HepG2 (cell line): ENCODE data around the gene ATP2A3. TPM values are rescaled to one million over a fixed set of nuclear protein-coding genes. Genes with fewer than 3 reads are reported as not detected.

ENCODE experiments used
- ATAC-seq: fragments of 200-7000 bp; cut with Tn5 transposase; 3 replicates; pipeline ENCODE4 v1.9.1; 2020; ENCODE audit warnings: mild to moderate bottlenecking, moderate library complexity
- BruUV-seq: library from RNA; stranded (reverse); fragments of 400-500 nt; replicated peaks from 2 replicates; lab custom pipeline; 2021; lab: Mats Ljungman, UMichigan
- CTCF ChIA-PET: fragments of 300-600 bp; formaldehyde crosslinking; extraction: SDS; loops from one replicate; lab custom pipeline; 2021; ENCODE audit warnings: low total read pairs, inconsistent platforms, low intra/inter-chr PET ratio; lab: Yijun Ruan, JAX
- POLR2A ChIA-PET: fragments of 350-600 bp; sonication (Branson Sonifier 250); formaldehyde crosslinking; loops from one replicate; lab custom pipeline; 2020; ENCODE audit warnings: antibody characterized with exemption, inconsistent platforms; lab: Yijun Ruan, JAX
- DNase-seq: peaks from one replicate; pipeline ENCODE4 v3.0.0-alpha.2; 2015; ENCODE audit warnings: low spot score
- FAIRE-seq: peaks from 3 replicates; lab custom pipeline; 2011; peaks lifted over from hg19 to GRCh38; lab: Jason Lieb, UNC
- H2AFZ ChIP-seq: one replicate; pipeline ENCODE4 v1.6.1; 2011; ENCODE audit warnings: low read length, inconsistent platforms
- H3K27ac ChIP-seq: fragments of 300-600 bp; 3 replicates; pipeline ENCODE4 v1.8.0; 2011; ENCODE audit warnings: mixed run types, mild to moderate bottlenecking, mixed read lengths, low read length, inconsistent platforms; ENCODE audit not compliant: insufficient read depth; ENCODE audit errors: extremely low read length
- H3K27me3 ChIP-seq, 2 experiments: fragments of 200-600 bp in 1 of 2; 2 replicates in 1 of 2; 3 replicates in 1 of 2; pipeline versions ENCODE4 v1.6.0 to v1.8.0; 2011; ENCODE audit warnings: low read length in 2 of 2, mild to moderate bottlenecking in 2 of 2, moderate library complexity in 2 of 2, inconsistent platforms in 1 of 2; ENCODE audit not compliant: insufficient read depth in 2 of 2, control insufficient read depth in 1 of 2
- H3K36me3 ChIP-seq, 2 experiments: fragments of 200-600 bp in 1 of 2; replicated peaks in 1 of 2; 2 replicates in 1 of 2; 3 replicates in 1 of 2; pipeline versions ENCODE4 v1.5.1 to v1.8.0; 2011; ENCODE audit warnings: low read length in 2 of 2, inconsistent platforms in 1 of 2; ENCODE audit not compliant: insufficient read depth in 2 of 2, control insufficient read depth in 1 of 2
- H3K4me1 ChIP-seq: 2 replicates; pipeline ENCODE4 v1.5.1; 2012; ENCODE audit warnings: low read length, inconsistent platforms; ENCODE audit not compliant: insufficient read depth
- H3K4me2 ChIP-seq: 2 replicates; pipeline ENCODE4 v1.6.0; 2011; ENCODE audit warnings: low read depth, low read length, inconsistent platforms
- H3K4me3 ChIP-seq, 3 experiments: fragments of 200-600 bp in 1 of 3; sonication (generic), shearing (Covaris generic) in 1 of 3; replicated peaks in 1 of 3; 2 replicates each; pipeline ENCODE4 v1.5.1; 2011 to 2016; ENCODE audit warnings: low read length in 3 of 3, inconsistent platforms in 2 of 3, low read depth in 2 of 3, mild to moderate bottlenecking in 2 of 3, control low read depth in 1 of 3, mixed read lengths in 1 of 3; ENCODE audit not compliant: insufficient read depth in 1 of 3
- H3K79me2 ChIP-seq: one replicate; pipeline ENCODE4 v1.6.1; 2011; ENCODE audit warnings: low read length, inconsistent platforms; ENCODE audit not compliant: insufficient read depth
- H3K9ac ChIP-seq: 2 replicates; pipeline ENCODE4 v1.6.0; 2011; ENCODE audit warnings: mild to moderate bottlenecking, low read depth, low read length, inconsistent platforms; ENCODE audit not compliant: insufficient read depth
- H3K9me3 ChIP-seq: 2 replicates; pipeline ENCODE4 v1.5.1; 2012; ENCODE audit warnings: mild to moderate bottlenecking, low read length
- H4K20me1 ChIP-seq: 2 replicates; pipeline ENCODE4 v1.6.0; 2011; ENCODE audit warnings: inconsistent platforms, mild to moderate bottlenecking, low read length, moderate library complexity; ENCODE audit not compliant: insufficient read depth
- ATRX ChIP-seq: sonication (generic); formaldehyde crosslinking; IDR thresholded peaks from 2 replicates; pipeline ENCODE4 v1.4.0; 2020; ENCODE audit warnings: missing genetic modification reagents, borderline replicate concordance
- CHCHD3 ChIP-seq: sonication (generic); formaldehyde crosslinking; IDR thresholded peaks from 2 replicates; pipeline ENCODE4 v1.8.0; 2022; ENCODE audit warnings: mild to moderate bottlenecking, missing genetic modification reagents, moderate library complexity
- DBP ChIP-seq: sonication (generic); formaldehyde crosslinking; IDR thresholded peaks from 2 replicates; pipeline ENCODE4 v1.4.0; 2020; ENCODE audit warnings: missing genetic modification reagents; ENCODE audit errors: not compliant biosample characterization
- FOXA3 ChIP-seq: IDR thresholded peaks from 2 replicates; pipeline ENCODE4 v1.6.1; 2016; ENCODE audit warnings: missing genetic modification reagents, missing compliant biosample characterization
- NRL ChIP-seq: sonication (generic); formaldehyde crosslinking; IDR thresholded peaks from 2 replicates; pipeline ENCODE4 v1.5.0; 2020; ENCODE audit warnings: missing genetic modification reagents, mild to moderate bottlenecking, moderate library complexity, borderline replicate concordance
- ZNF619 ChIP-seq: sonication (generic); formaldehyde crosslinking; IDR thresholded peaks from 2 replicates; pipeline ENCODE4 v1.4.0; 2020; ENCODE audit warnings: mild to moderate bottlenecking, missing genetic modification reagents
- ZSCAN20 ChIP-seq: sonication (generic); formaldehyde crosslinking; IDR thresholded peaks from 2 replicates; pipeline ENCODE4 v1.4.0; 2020; ENCODE audit warnings: missing genetic modification reagents, mild to moderate bottlenecking, borderline replicate concordance
- WGBS: methylation state at CpG from one replicate; pipeline ENCODE4 v1.1.6; 2017; ENCODE audit warnings: low lambda C conversion rate; 5-methylcytosine and 5-hydroxymethylcytosine counted together
- in situ Hi-C: cut with HindIII; loops from 2 replicates; pipeline ENCODE4 v1.10.0; 2017; ENCODE audit warnings: low pct_unique_long_range_greater_than_20kb; ENCODE audit not compliant: extremely low pct_ligation_motif_present
- intact Hi-C: fragments of 100-400 bp; cut with micrococcal nuclease; formaldehyde crosslinking; loops from one replicate; pipeline ENCODE4 v1.10.0; 2022; ENCODE audit not compliant: unreplicated experiment
- polyA plus RNA-seq, 8 experiments: library from polyadenylated mRNA; depleted of rRNA in 3 of 8; stranded (reverse) in 7 of 8; unstranded in 1 of 8; fragments of >200 nt; fragmentation: Illumina TruSeq in 4 of 8; extraction: Trizol in 4 of 8; gene quantifications; 2 replicates each; pipeline versions ENCODE4 v1.2.1 to v1.2.3, GENCODE V29; 2011 to 2016; ENCODE audit warnings: low read depth in 4 of 8, missing spikeins in 1 of 8, mixed read lengths in 1 of 8; ENCODE audit not compliant: insufficient read depth in 1 of 8
- total RNA-seq, 5 experiments: library from RNA; depleted of rRNA; stranded (reverse); fragments of >200 nt; fragmentation: Illumina TruSeq; extraction: Trizol; gene quantifications; 2 replicates each; pipeline ENCODE4 v1.2.3, GENCODE V29; 2016; ENCODE audit warnings: low read depth in 1 of 5
- TF ChIP-seq, protein P1 (sequence below): sonication (generic); formaldehyde crosslinking; IDR thresholded peaks from 2 replicates; pipeline ENCODE4 v1.5.1; 2020; ENCODE audit warnings: mild to moderate bottlenecking, missing genetic modification reagents, moderate library complexity
- TF ChIP-seq, protein P2 (sequence below): IDR thresholded peaks from 2 replicates; pipeline ENCODE4 v1.6.1; 2016; ENCODE audit warnings: low read depth, control low read depth
- TF ChIP-seq, protein P3 (sequence below): IDR thresholded peaks from 2 replicates; pipeline ENCODE4 v1.6.1; 2016

The ATP2A3 gene
- total and polyA plus RNA-seq, 2 of the 13 experiments (the other 11 are each of a cell fraction or from before 2014, with no cell fraction given) = 0.07 TPM; not detected in 1

DNA sequence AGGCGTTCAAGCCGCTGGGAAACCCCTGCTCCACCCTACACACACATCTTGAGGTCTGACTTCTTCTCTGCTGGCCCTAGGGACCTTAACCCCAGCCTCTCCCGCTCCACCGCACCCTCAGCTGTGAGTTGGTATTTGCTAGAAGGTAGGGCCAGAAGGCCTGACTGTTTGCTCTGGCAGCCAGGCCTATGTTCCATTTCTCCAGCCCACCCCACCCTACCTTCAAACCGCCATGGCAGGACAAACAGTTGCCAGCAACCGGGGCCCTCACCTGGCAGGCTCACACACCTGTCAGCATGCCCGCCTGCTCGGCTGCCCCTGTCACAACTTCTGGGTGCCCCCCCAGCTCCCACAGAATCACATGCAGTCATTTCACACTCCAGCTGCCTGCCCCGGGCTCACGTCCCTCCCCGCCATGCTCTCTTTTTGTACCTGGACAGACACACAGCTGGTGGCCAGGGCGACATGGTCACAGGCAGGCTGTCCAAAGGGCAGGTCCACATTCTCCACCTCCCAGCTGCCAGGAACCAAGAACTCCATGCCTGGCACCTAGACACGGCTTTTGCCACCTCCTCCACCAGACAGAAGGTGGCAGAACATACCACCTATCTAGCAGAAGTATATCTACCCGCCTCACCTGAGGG is 2.6 kb upstream of the ATP2A3 start (continued):
- TF ChIP-seq, protein P1, sequence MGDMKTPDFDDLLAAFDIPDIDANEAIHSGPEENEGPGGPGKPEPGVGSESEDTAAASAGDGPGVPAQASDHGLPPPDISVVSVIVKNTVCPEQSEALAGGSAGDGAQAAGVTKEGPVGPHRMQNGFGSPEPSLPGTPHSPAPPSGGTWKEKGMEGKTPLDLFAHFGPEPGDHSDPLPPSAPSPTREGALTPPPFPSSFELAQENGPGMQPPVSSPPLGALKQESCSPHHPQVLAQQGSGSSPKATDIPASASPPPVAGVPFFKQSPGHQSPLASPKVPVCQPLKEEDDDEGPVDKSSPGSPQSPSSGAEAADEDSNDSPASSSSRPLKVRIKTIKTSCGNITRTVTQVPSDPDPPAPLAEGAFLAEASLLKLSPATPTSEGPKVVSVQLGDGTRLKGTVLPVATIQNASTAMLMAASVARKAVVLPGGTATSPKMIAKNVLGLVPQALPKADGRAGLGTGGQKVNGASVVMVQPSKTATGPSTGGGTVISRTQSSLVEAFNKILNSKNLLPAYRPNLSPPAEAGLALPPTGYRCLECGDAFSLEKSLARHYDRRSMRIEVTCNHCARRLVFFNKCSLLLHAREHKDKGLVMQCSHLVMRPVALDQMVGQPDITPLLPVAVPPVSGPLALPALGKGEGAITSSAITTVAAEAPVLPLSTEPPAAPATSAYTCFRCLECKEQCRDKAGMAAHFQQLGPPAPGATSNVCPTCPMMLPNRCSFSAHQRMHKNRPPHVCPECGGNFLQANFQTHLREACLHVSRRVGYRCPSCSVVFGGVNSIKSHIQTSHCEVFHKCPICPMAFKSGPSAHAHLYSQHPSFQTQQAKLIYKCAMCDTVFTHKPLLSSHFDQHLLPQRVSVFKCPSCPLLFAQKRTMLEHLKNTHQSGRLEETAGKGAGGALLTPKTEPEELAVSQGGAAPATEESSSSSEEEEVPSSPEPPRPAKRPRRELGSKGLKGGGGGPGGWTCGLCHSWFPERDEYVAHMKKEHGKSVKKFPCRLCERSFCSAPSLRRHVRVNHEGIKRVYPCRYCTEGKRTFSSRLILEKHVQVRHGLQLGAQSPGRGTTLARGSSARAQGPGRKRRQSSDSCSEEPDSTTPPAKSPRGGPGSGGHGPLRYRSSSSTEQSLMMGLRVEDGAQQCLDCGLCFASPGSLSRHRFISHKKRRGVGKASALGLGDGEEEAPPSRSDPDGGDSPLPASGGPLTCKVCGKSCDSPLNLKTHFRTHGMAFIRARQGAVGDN (CRISPR knock-in tag) = peak; percentile 35; the same call in 1 of the 2 replicates
- no peak for TF ChIP-seq DBP (CRISPR knock-in tag)
- no peak for TF ChIP-seq ATRX (CRISPR knock-in tag)
- TF ChIP-seq ZSCAN20 (CRISPR knock-in tag) = no peak

GRCh38 chr17:3965118-3965800 is 1.0 kb upstream of the ATP2A3 start:
- DNase-seq (no peak), FAIRE-seq (no peak), ATAC-seq (peak; percentile 57)
- Histone ChIP-seq H2AFZ (no peak overlapping the region), H4K20me1 (no peaks in the 10 kb centered on the region), H3K4me3 (peak overlapping the region in 1 of 3 experiments; percentile 48; a peak in 1 of 6 replicates), H3K9me3 (no peaks in the 10 kb centered on the region), H3K4me1 (peaks cover 27% of the 10 kb centered on the region), H3K36me3 (no peaks in the 10 kb centered on the region), H3K27ac (no peak overlapping the region), H3K79me2 (no peaks in the 10 kb centered on the region), H3K9ac (no peak overlapping the region), H3K27me3 (peaks cover 4 to 64% of the 10 kb centered on the region in 2 experiments), H3K4me2 (peak overlapping the region; percentile 42; the same call in 1 of the 2 replicates)
- CTCF ChIA-PET = no interaction called here
- no TSS peak for BruUV-seq
- POLR2A ChIA-PET = no interaction called here
- intact Hi-C loops = no loop called here
- 25% methylated on average over 9 of the region's 17 CpGs for WGBS
- in situ Hi-C loops = no loop called here
- TF ChIP-seq CHCHD3 (CRISPR knock-in tag) = no peak
- 0 out of 2 replicates have a peak, but pooled peaks have one; percentile 29 for TF ChIP-seq NRL (CRISPR knock-in tag)
- TF ChIP-seq FOXA3 (CRISPR knock-in tag) = no peak
- no peak for TF ChIP-seq ZNF619
- TF ChIP-seq, protein P2, sequence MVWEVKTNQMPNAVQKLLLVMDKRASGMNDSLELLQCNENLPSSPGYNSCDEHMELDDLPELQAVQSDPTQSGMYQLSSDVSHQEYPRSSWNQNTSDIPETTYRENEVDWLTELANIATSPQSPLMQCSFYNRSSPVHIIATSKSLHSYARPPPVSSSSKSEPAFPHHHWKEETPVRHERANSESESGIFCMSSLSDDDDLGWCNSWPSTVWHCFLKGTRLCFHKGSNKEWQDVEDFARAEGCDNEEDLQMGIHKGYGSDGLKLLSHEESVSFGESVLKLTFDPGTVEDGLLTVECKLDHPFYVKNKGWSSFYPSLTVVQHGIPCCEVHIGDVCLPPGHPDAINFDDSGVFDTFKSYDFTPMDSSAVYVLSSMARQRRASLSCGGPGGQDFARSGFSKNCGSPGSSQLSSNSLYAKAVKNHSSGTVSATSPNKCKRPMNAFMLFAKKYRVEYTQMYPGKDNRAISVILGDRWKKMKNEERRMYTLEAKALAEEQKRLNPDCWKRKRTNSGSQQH (CRISPR knock-in tag) = no peak
- TF ChIP-seq, protein P3, sequence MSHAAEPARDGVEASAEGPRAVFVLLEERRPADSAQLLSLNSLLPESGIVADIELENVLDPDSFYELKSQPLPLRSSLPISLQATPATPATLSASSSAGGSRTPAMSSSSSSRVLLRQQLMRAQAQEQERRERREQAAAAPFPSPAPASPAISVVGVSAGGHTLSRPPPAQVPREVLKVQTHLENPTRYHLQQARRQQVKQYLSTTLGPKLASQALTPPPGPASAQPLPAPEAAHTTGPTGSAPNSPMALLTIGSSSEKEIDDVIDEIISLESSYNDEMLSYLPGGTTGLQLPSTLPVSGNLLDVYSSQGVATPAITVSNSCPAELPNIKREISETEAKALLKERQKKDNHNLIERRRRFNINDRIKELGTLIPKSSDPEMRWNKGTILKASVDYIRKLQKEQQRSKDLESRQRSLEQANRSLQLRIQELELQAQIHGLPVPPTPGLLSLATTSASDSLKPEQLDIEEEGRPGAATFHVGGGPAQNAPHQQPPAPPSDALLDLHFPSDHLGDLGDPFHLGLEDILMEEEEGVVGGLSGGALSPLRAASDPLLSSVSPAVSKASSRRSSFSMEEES (CRISPR knock-in tag) = no peak
